ENCODE results near the gene CHPF. TPM values are rescaled to one million over a fixed set of nuclear protein-coding genes. Genes with fewer than 3 reads are reported as not detected.

CHPF gene
- total RNA-seq, 2 experiments from 2014 or later: 24.1 to 33.0 TPM

DNA sequence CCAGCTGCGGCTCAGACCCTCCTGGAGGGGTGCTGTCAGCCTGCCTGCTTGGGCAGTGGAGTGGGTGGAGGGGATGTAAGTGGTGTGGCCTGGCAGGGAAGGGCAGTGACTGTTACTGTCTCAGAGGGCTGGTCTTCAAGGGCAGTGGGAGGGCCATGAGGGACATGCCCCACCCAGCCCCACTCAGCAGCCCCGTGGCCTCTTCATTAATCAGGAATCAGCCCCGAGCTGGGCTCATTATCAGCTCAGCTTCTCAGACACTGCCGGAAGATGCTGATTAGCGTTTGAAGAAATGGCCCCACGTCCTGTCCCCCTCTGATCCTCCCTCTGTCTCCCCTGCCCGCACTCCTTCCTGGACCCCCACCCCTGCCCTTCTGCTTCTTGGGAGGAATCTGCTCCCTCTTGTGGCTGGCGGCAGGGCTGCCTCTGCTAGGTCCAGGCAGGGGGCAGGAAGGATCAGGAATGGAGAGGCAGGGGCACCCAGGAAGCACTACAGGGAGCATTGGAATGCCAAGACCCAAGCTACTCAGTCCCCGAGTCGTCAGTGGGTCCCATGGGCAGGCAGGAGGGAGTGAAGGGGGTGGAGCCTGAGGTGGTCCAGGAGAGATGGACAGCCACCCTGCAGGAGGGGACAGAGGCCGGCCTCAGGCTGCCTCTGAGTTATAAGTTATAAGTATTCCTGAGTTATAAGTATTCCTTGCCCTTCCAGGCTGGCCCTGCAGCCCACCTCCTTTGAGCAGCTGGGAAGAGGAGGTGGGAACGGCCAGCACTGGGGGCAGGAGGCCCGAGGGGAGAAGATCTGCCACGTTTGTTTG lies 22.3 kb downstream of the CHPF start:
- intact Hi-C loops (cut with micrococcal nuclease; ENCODE audit: unreplicated experiment): no loop called here
- H3K4me2 ChIP-seq (ENCODE audit: low read length): no peak overlapping the region
- CTCF ChIA-PET (ENCODE audit: unreplicated experiment): interaction anchor here (1.2 to 1.4 kb wide), 2 partner anchors 23 to 58 kb away, joined by 3 to 5 read pairs; partner anchors contain the start of gene GMPPA
- H2AFZ ChIP-seq (ENCODE audit: low read length): no peak overlapping the region
- no peaks in the 10 kb centered on the region for H3K9me3 ChIP-seq (ENCODE audit: low read length)
- no peaks in the 10 kb centered on the region for H4K20me1 ChIP-seq (ENCODE audit: insufficient read depth, low read length)
- no TSS peak for BruUV-seq (replicated peaks)
- H3K79me2 ChIP-seq (ENCODE audit: insufficient read depth, low read depth, low read length): no peaks in the 10 kb centered on the region
- H3K4me1 ChIP-seq (ENCODE audit: insufficient read depth, low read length, poor library complexity, severe bottlenecking): no peaks in the 10 kb centered on the region
- no peak for DNase-seq (ENCODE audit: low spot score)
- POLR2A ChIA-PET: interaction anchor here (1.0 to 1.3 kb wide), 2 partner anchors 22 to 134 kb away, joined by 3 to 4 read pairs; partner anchors contain the start of gene DNPEP
- H3K4me3 ChIP-seq (ENCODE audit: low read depth, low read length, poor library complexity, severe bottlenecking): no peak overlapping the region
- no peaks in the 10 kb centered on the region for H3K36me3 ChIP-seq (ENCODE audit: insufficient read depth, low read length)
- no peak for TF ChIP-seq EZH2phosphoT487 (IDR thresholded peaks at IDR 0.05; ENCODE audit: borderline replicate concordance, low read depth, low read length)
- TF ChIP-seq, protein P1, sequence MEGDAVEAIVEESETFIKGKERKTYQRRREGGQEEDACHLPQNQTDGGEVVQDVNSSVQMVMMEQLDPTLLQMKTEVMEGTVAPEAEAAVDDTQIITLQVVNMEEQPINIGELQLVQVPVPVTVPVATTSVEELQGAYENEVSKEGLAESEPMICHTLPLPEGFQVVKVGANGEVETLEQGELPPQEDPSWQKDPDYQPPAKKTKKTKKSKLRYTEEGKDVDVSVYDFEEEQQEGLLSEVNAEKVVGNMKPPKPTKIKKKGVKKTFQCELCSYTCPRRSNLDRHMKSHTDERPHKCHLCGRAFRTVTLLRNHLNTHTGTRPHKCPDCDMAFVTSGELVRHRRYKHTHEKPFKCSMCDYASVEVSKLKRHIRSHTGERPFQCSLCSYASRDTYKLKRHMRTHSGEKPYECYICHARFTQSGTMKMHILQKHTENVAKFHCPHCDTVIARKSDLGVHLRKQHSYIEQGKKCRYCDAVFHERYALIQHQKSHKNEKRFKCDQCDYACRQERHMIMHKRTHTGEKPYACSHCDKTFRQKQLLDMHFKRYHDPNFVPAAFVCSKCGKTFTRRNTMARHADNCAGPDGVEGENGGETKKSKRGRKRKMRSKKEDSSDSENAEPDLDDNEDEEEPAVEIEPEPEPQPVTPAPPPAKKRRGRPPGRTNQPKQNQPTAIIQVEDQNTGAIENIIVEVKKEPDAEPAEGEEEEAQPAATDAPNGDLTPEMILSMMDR (conservative IDR thresholded peaks at IDR 0.05; ENCODE audit: low read length): peak; percentile 64
- no peaks in the 10 kb centered on the region for H3K9me2 ChIP-seq (ENCODE audit: insufficient read depth, low read length)
- H3K27ac ChIP-seq (ENCODE audit: low read depth, low read length, poor library complexity, severe bottlenecking): no peak overlapping the region

DNA sequence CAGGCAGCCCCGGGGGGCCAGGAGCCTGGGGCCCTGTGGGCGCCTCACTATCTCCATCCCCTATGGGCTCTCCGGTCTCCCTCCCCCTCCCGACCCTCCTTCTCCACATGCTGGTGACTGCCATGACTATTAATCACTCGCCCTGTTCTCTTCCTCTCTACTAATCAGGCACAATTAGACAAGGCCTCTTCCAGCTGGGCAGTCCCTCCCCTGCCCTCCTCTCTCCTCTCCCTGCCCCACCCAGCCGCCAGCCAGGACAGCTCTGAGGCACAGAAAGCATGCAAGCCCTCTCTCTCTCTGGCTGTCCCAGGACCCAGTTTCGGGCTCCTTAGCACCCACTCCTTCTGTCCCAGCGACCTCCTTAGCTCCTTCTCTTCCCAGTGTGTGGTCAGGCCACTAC lies 23.5 kb downstream of the CHPF start:
- H3K79me2 ChIP-seq (ENCODE audit: insufficient read depth, low read depth, low read length): no peaks in the 10 kb centered on the region
- H2AFZ ChIP-seq (ENCODE audit: low read length): no peak overlapping the region
- no TSS peak for BruUV-seq (replicated peaks)
- H3K9me2 ChIP-seq (ENCODE audit: insufficient read depth, low read length): no peaks in the 10 kb centered on the region
- H4K20me1 ChIP-seq (ENCODE audit: insufficient read depth, low read length): no peaks in the 10 kb centered on the region
- ChIA-PET POLR2A (interaction anchor here (1.3 kb wide), 1 partner anchor 132 kb away, joined by 4 read pairs; the partner anchor contains the start of gene DNPEP), CTCF (ENCODE audit: unreplicated experiment) (interaction anchor here (1.2 to 1.4 kb wide), 2 partner anchors 22 to 57 kb away, joined by 3 to 5 read pairs; partner anchors contain the start of gene GMPPA)
- DNase-seq (ENCODE audit: low spot score): no peak
- intact Hi-C loops (cut with micrococcal nuclease; ENCODE audit: unreplicated experiment): no loop called here
- H3K36me3 ChIP-seq (ENCODE audit: insufficient read depth, low read length): no peaks in the 10 kb centered on the region
- no peak overlapping the region for H3K27ac ChIP-seq (ENCODE audit: low read depth, low read length, poor library complexity, severe bottlenecking)
- TF ChIP-seq, protein P1 (conservative IDR thresholded peaks at IDR 0.05; ENCODE audit: low read length): no peak
- TF ChIP-seq EZH2phosphoT487 (IDR thresholded peaks at IDR 0.05; ENCODE audit: borderline replicate concordance, low read depth, low read length): no peak
- H3K4me3 ChIP-seq (ENCODE audit: low read depth, low read length, poor library complexity, severe bottlenecking): no peak overlapping the region
- no peak overlapping the region for H3K4me2 ChIP-seq (ENCODE audit: low read length)
- no peaks in the 10 kb centered on the region for H3K4me1 ChIP-seq (ENCODE audit: insufficient read depth, low read length, poor library complexity, severe bottlenecking)
- no peaks in the 10 kb centered on the region for H3K9me3 ChIP-seq (ENCODE audit: low read length)

DNA sequence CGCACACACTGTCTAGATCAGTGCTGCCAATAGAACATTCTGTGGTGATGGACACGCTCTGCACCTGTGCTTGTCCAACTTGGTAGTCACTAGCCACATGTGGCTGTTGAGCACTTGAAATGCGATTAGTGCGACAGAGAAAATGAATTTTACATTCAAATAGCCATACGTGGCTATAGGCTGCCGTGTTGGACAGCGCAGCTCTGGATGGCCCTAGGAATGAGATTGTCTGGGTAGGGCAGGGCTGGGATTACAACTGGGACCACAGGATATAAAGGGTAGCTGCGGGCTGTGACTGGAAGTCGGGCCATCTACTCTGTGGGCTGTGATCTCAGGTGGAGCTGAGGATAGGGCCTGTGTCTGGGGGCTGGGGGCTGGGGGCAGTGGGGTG lies 24.1 kb downstream of the CHPF start:
- H3K4me3 ChIP-seq (ENCODE audit: low read depth, low read length, poor library complexity, severe bottlenecking): no peak overlapping the region
- no peak overlapping the region for H3K27ac ChIP-seq (ENCODE audit: low read depth, low read length, poor library complexity, severe bottlenecking)
- no TSS peak for BruUV-seq (replicated peaks)
- H3K79me2 ChIP-seq (ENCODE audit: insufficient read depth, low read depth, low read length): no peaks in the 10 kb centered on the region
- no peaks in the 10 kb centered on the region for H4K20me1 ChIP-seq (ENCODE audit: insufficient read depth, low read length)
- ChIA-PET POLR2A (no interaction called here), CTCF (ENCODE audit: unreplicated experiment) (no interaction called here)
- H3K9me2 ChIP-seq (ENCODE audit: insufficient read depth, low read length): no peaks in the 10 kb centered on the region
- no peak overlapping the region for H2AFZ ChIP-seq (ENCODE audit: low read length)
- TF ChIP-seq, protein P1 (conservative IDR thresholded peaks at IDR 0.05; ENCODE audit: low read length): no peak
- no peak for TF ChIP-seq EZH2phosphoT487 (IDR thresholded peaks at IDR 0.05; ENCODE audit: borderline replicate concordance, low read depth, low read length)
- H3K36me3 ChIP-seq (ENCODE audit: insufficient read depth, low read length): no peaks in the 10 kb centered on the region
- no peak overlapping the region for H3K4me2 ChIP-seq (ENCODE audit: low read length)
- no peaks in the 10 kb centered on the region for H3K9me3 ChIP-seq (ENCODE audit: low read length)
- intact Hi-C loops (cut with micrococcal nuclease; ENCODE audit: unreplicated experiment): no loop called here
- no peaks in the 10 kb centered on the region for H3K4me1 ChIP-seq (ENCODE audit: insufficient read depth, low read length, poor library complexity, severe bottlenecking)
- DNase-seq (ENCODE audit: low spot score): no peak

Data from OCI-LY7 (cell line).